Endothelial cell of umbilical vein (primary cell): ENCODE results near the gene SORCS2. TPM values are rescaled to one million over a fixed set of nuclear protein-coding genes. Genes with fewer than 3 reads are reported as not detected.

Experiments
- BruUV-seq: library from RNA; stranded (reverse); fragments of 400-500 nt; replicated peaks from 2 replicates; lab custom pipeline; 2021; lab: Mats Ljungman, UMichigan
- CTCF ChIA-PET: fragments of 300-600, 350-600 bp; sonication (Branson Sonifier 250); formaldehyde crosslinking; loops from one replicate; lab custom pipeline; 2021; ENCODE audit warnings: antibody characterized with exemption, inconsistent platforms; lab: Charles Lee
- POLR2A ChIA-PET: fragments of 300-600, 350-600 bp; sonication (Branson Sonifier 250); formaldehyde crosslinking; loops from one replicate; lab custom pipeline; 2021; ENCODE audit warnings: antibody characterized with exemption, inconsistent platforms; lab: Charles Lee
- DNase-seq: peaks from one replicate; pipeline ENCODE4 v3.0.0-alpha.2; 2011; ENCODE audit warnings: low read depth, low spot score
- FAIRE-seq: peaks from 2 replicates; lab custom pipeline; 2011; peaks lifted over from hg19 to GRCh38; lab: Jason Lieb, UNC
- H2AFZ ChIP-seq: 2 replicates; pipeline ENCODE4 v1.6.0; 2012; ENCODE audit warnings: low read depth, low read length, control low read depth, inconsistent platforms
- H3K27ac ChIP-seq: 2 replicates; pipeline ENCODE4 v1.5.1; 2011; ENCODE audit warnings: low read depth, mild to moderate bottlenecking, control low read depth, low read length, moderate library complexity; ENCODE audit not compliant: insufficient read depth
- H3K27me3 ChIP-seq, 2 experiments: 2 replicates each; pipeline versions ENCODE4 v1.6.0 to v1.6.1; 2011; ENCODE audit warnings: low read length in 2 of 2, mixed read lengths in 1 of 2; ENCODE audit not compliant: control insufficient read depth in 2 of 2, insufficient read depth in 2 of 2
- H3K36me3 ChIP-seq, 2 experiments: 2 replicates in 1 of 2; 3 replicates in 1 of 2; pipeline ENCODE4 v1.5.1; 2011; ENCODE audit warnings: low read length in 2 of 2, mild to moderate bottlenecking in 1 of 2, moderate library complexity in 1 of 2; ENCODE audit not compliant: control insufficient read depth in 2 of 2, insufficient read depth in 2 of 2; ENCODE audit errors: extremely low read depth in 1 of 2
- H3K4me1 ChIP-seq: 3 replicates; pipeline ENCODE4 v1.5.1; 2011; ENCODE audit warnings: mild to moderate bottlenecking, low read length; ENCODE audit not compliant: control insufficient read depth, insufficient read depth; ENCODE audit errors: extremely low read depth
- H3K4me2 ChIP-seq: 2 replicates; pipeline ENCODE4 v1.6.1; 2011; ENCODE audit warnings: low read length, control low read depth, mixed read lengths; ENCODE audit not compliant: insufficient read depth
- H3K4me3 ChIP-seq, 3 experiments: fragments of 200-600 bp in 1 of 3; sonication (generic), shearing (Covaris generic) in 1 of 3; replicated peaks in 1 of 3; 2 replicates each; pipeline ENCODE4 v1.5.1; 2011 to 2016; ENCODE audit warnings: control low read depth in 3 of 3, low read length in 3 of 3, mild to moderate bottlenecking in 2 of 3, inconsistent platforms in 1 of 3, low read depth in 1 of 3, moderate library complexity in 1 of 3; ENCODE audit not compliant: insufficient read depth in 1 of 3
- H3K79me2 ChIP-seq: 2 replicates; pipeline ENCODE4 v1.6.0; 2012; ENCODE audit warnings: low read length, inconsistent platforms; ENCODE audit not compliant: control insufficient read depth, insufficient read depth
- H3K9ac ChIP-seq: replicated peaks from 2 replicates; pipeline ENCODE3; 2011; ENCODE audit warnings: low read length, control low read depth; ENCODE audit not compliant: insufficient read depth; ENCODE audit errors: extremely low read depth
- H3K9me1 ChIP-seq: replicated peaks from 3 replicates; pipeline ENCODE4 v1.6.0; 2011; ENCODE audit warnings: mild to moderate bottlenecking, low read length; ENCODE audit not compliant: control insufficient read depth, insufficient read depth; ENCODE audit errors: extremely low read depth
- H3K9me3 ChIP-seq: replicated peaks from 2 replicates; pipeline ENCODE4 v1.5.1; 2012; ENCODE audit warnings: low read length, inconsistent platforms; ENCODE audit not compliant: control insufficient read depth, insufficient read depth
- H4K20me1 ChIP-seq: replicated peaks from 2 replicates; pipeline ENCODE3; 2011; ENCODE audit warnings: mild to moderate bottlenecking, low read length; ENCODE audit not compliant: control insufficient read depth, insufficient read depth; ENCODE audit errors: extremely low read depth
- EZH2 ChIP-seq: IDR thresholded peaks from 2 replicates; pipeline ENCODE4 v1.6.1; 2012; ENCODE audit warnings: borderline replicate concordance, low read depth, mild to moderate bottlenecking, moderate library complexity, low read length, inconsistent platforms; ENCODE audit not compliant: severe bottlenecking
- FOS ChIP-seq: IDR thresholded peaks from 2 replicates; pipeline ENCODE4 v1.6.1; 2011; ENCODE audit warnings: mild to moderate bottlenecking, low read length, moderate library complexity, borderline replicate concordance; ENCODE audit not compliant: insufficient read depth
- GATA2 ChIP-seq: IDR thresholded peaks from 2 replicates; pipeline ENCODE4 v1.7.0; 2011; ENCODE audit warnings: low read depth, mild to moderate bottlenecking, moderate library complexity, mixed read lengths, low read length; ENCODE audit not compliant: insufficient read length, insufficient read depth
- JUN ChIP-seq: IDR thresholded peaks from 2 replicates; pipeline ENCODE4 v1.6.1; 2011; ENCODE audit warnings: borderline replicate concordance, low read depth; ENCODE audit not compliant: insufficient read length, insufficient read depth
- MYC ChIP-seq: IDR thresholded peaks from one replicate; pipeline ENCODE4 v1.6.1; 2011; ENCODE audit warnings: mild to moderate bottlenecking, low read depth, low read length
- POLR2A ChIP-seq: IDR thresholded peaks from 2 replicates; pipeline ENCODE4 v1.6.1; 2012; ENCODE audit warnings: low read depth, mild to moderate bottlenecking, control low read depth, low read length
- POLR2AphosphoS5 ChIP-seq: IDR thresholded peaks from 2 replicates; pipeline ENCODE4 v1.6.1; 2012; ENCODE audit warnings: low read depth, mild to moderate bottlenecking, control low read depth, low read length, moderate library complexity; ENCODE audit not compliant: insufficient read depth
- dilution Hi-C: fragments of 300-500 bp; cut with MboI; formaldehyde crosslinking; loops from one replicate; pipeline ENCODE4 v1.15.0; 2019; ENCODE audit warnings: low sequenced_read_pairs; ENCODE audit not compliant: extremely low pct_ligation_motif_present
- intact Hi-C: fragments of 100-400 bp; cut with micrococcal nuclease; formaldehyde crosslinking; loops from one replicate; pipeline ENCODE4 v1.10.0; 2022
- polyA plus RNA-seq, 4 experiments: library from polyadenylated mRNA; depleted of rRNA in 3 of 4; stranded (reverse) in 3 of 4; unstranded in 1 of 4; fragments of >200 nt; gene quantifications; 2 replicates each; pipeline versions ENCODE4 v1.2.1 to v1.2.3, GENCODE V29; 2011 to 2012; ENCODE audit warnings: missing spikeins in 1 of 4
- total RNA-seq: library from RNA; stranded (reverse); gene quantifications from 2 replicates; pipeline ENCODE4 v1.2.3, GENCODE V29; 2021
- TF ChIP-seq, protein P1 (sequence below), 2 donors: IDR thresholded peaks; 1 replicate in 1 of 2; 2 replicates in 1 of 2; pipeline ENCODE4 v1.5.1; 2011; ENCODE audit warnings: low read length in 2 of 2, mild to moderate bottlenecking in 2 of 2, moderate library complexity in 2 of 2, control low read depth in 1 of 2, inconsistent platforms in 1 of 2, low read depth in 1 of 2; ENCODE audit not compliant: insufficient read depth in 1 of 2; ENCODE audit errors: extremely low read depth in 1 of 2
- TF ChIP-seq, protein P2 (sequence below): IDR thresholded peaks from 2 replicates; pipeline ENCODE4 v1.6.1; 2011; ENCODE audit not compliant: insufficient read depth, insufficient read length

SORCS2 gene
- total and polyA plus RNA-seq, 2 donors (not counting 3 experiments of a cell fraction or from before 2014, with no cell fraction given) = not detected

DNA sequence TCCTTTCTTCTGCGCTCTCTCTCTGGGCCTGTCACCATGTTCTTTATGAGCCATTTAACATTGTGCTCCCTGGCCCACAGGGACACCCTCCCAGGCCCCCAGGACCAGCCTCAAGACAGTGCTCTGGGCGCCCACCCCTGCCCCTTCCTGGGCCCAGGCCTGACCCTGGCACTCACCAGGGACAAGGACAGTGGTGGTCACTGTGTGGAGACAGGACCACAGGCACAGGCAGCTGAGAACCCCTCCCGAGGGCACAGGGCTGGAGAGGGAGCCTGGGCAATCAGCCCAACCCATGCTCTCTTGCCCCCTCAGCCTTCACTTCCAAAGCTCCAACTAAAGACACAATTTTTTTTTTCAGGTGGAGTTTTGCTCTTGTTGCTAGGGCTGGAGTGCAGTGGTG is 460.6 kb downstream of the SORCS2 start:
- Histone ChIP-seq H3K36me3 (no peaks in the 10 kb centered on the region), H3K4me1 (peaks cover 24% of the 10 kb centered on the region), H3K27ac (no peak overlapping the region), H3K27me3 (no peaks in the 10 kb centered on the region), H3K4me2 (no peak overlapping the region), H3K4me3 (no peak overlapping the region), H3K9me1 (no peaks in the 10 kb centered on the region), H3K9ac (no peak overlapping the region), H3K79me2 (no peaks in the 10 kb centered on the region), H4K20me1 (no peaks in the 10 kb centered on the region), H2AFZ (no peak overlapping the region), H3K9me3 (no peaks in the 10 kb centered on the region)
- intact Hi-C loops = no loop called here
- ChIA-PET POLR2A (no interaction called here), CTCF (no interaction called here)
- FAIRE-seq = no peak
- no peak for DNase-seq
- dilution Hi-C loops = no loop called here
- no TSS peak for BruUV-seq
- TF ChIP-seq, protein P1, sequence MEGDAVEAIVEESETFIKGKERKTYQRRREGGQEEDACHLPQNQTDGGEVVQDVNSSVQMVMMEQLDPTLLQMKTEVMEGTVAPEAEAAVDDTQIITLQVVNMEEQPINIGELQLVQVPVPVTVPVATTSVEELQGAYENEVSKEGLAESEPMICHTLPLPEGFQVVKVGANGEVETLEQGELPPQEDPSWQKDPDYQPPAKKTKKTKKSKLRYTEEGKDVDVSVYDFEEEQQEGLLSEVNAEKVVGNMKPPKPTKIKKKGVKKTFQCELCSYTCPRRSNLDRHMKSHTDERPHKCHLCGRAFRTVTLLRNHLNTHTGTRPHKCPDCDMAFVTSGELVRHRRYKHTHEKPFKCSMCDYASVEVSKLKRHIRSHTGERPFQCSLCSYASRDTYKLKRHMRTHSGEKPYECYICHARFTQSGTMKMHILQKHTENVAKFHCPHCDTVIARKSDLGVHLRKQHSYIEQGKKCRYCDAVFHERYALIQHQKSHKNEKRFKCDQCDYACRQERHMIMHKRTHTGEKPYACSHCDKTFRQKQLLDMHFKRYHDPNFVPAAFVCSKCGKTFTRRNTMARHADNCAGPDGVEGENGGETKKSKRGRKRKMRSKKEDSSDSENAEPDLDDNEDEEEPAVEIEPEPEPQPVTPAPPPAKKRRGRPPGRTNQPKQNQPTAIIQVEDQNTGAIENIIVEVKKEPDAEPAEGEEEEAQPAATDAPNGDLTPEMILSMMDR (IDR thresholded peaks at IDR 0.05; ENCODE audit: extremely low read depth in 1 of 2, insufficient read depth in 1 of 2, low read depth in 1 of 2, low read length in 2 of 2) = no peak

DNA sequence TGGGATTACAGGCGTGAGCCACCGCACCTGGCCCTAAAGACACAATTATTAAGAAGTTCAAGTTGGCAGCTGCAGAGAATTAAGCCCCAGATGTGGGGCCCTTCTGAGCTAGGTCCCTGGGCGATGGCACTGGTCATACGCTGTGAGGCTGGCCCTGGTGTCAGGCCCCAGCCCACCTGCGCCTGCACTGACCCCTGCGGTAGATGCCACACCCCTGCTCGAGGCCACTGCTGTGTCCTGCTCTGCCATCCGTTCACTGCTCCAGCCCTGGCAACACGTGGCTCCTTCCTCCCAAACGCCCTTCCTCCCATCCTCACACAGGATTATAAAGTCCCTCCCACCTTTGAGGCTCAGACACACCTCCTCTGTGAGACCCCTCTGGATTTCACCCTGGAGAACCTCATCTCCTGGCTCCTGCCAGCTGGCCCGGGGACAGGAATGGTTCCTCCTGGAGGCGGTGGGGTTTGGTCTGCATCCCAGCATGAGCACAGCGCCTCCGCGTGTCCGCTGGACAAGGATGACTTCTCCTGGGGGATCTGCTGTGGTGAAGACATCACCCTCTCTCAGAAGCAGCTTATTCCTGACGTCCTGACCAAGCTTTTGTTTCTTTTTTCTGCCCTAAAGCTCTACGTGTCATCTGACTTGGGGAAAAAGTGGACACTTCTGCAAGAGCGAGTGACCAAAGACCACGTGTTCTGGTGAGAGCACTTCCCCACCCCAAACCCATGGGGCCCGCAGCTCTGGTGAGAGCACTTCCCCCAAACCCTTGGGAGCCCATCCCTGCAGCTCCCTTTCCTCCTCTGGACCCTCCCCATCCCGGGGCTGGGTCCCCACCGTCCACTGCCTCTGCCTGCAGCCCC is 461.4 kb downstream of the SORCS2 start:
- Histone ChIP-seq H2AFZ (no peak overlapping the region), H4K20me1 (no peaks in the 10 kb centered on the region), H3K4me2 (no peak overlapping the region), H3K9me3 (no peaks in the 10 kb centered on the region), H3K4me1 (peaks cover 20% of the 10 kb centered on the region), H3K79me2 (no peaks in the 10 kb centered on the region), H3K27me3 (no peaks in the 10 kb centered on the region), H3K4me3 (no peak overlapping the region), H3K9me1 (no peaks in the 10 kb centered on the region), H3K9ac (no peak overlapping the region), H3K27ac (no peak overlapping the region), H3K36me3 (no peaks in the 10 kb centered on the region)
- dilution Hi-C loops = no loop called here
- BruUV-seq = no TSS peak
- CTCF ChIA-PET = interaction anchor here (0.5 kb wide), 1 partner anchor 457 kb away, joined by 3 read pairs; no protein-coding TSS in a partner anchor
- intact Hi-C loops = no loop called here
- no peak for FAIRE-seq
- POLR2A ChIA-PET = no interaction called here
- TF ChIP-seq, protein P1 (IDR thresholded peaks at IDR 0.05; ENCODE audit: extremely low read depth in 1 of 2, insufficient read depth in 1 of 2, low read depth in 1 of 2, low read length in 2 of 2) = no peak
- TF ChIP-seq POLR2AphosphoS5 (no peak), FOS (no peak), JUN (no peak), EZH2 (no peak), GATA2 (no peak), POLR2A (no peak), MYC (no peak)
- TF ChIP-seq, protein P2, sequence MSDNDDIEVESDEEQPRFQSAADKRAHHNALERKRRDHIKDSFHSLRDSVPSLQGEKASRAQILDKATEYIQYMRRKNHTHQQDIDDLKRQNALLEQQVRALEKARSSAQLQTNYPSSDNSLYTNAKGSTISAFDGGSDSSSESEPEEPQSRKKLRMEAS = no peak
- DNase-seq = no peak
